ENCODE data around the gene DMPK. TPM values are rescaled to one million over a fixed set of nuclear protein-coding genes. Genes with fewer than 3 reads are reported as not detected.

Gene DMPK
- total RNA-seq, 1 experiment from 2014 or later = 18.3 TPM

DNA sequence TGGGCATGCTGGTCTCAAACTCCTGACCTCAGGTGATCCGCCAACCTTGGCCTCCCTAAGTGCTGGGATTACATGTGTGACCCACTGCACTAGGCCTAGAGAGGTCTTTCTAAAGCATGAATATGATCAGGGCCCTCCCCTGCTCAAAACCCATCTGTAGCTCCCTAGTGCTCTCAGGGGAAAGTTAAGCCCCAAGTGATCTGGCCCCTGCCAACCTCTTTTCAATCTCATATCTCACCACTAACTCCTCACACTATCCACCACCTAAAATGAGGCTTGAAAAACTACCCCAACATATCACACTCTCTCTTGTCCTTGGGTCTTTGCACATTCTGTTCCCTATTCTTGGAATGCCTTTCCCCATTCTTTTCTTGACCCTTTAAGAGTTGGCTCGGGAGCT lies 12.3 kb upstream of the DMPK start:
- H4K20me1 ChIP-seq (ENCODE audit: low read length) = no peaks in the 10 kb centered on the region
- H3K4me3 ChIP-seq (ENCODE audit: low read length) = no peak overlapping the region
- ChIA-PET POLR2A (ENCODE audit: unreplicated experiment) (no interaction called here), CTCF (no interaction called here)
- no TSS peak for BruUV-seq (replicated peaks)
- peaks cover 16% of the 10 kb centered on the region for H3K79me2 ChIP-seq (ENCODE audit: low read length)
- peaks cover 6% of the 10 kb centered on the region; the same call in 1 of the 2 replicates for H3K4me1 ChIP-seq (ENCODE audit: insufficient read depth, low read length)
- no peak for ATAC-seq
- TF ChIP-seq, protein P1, sequence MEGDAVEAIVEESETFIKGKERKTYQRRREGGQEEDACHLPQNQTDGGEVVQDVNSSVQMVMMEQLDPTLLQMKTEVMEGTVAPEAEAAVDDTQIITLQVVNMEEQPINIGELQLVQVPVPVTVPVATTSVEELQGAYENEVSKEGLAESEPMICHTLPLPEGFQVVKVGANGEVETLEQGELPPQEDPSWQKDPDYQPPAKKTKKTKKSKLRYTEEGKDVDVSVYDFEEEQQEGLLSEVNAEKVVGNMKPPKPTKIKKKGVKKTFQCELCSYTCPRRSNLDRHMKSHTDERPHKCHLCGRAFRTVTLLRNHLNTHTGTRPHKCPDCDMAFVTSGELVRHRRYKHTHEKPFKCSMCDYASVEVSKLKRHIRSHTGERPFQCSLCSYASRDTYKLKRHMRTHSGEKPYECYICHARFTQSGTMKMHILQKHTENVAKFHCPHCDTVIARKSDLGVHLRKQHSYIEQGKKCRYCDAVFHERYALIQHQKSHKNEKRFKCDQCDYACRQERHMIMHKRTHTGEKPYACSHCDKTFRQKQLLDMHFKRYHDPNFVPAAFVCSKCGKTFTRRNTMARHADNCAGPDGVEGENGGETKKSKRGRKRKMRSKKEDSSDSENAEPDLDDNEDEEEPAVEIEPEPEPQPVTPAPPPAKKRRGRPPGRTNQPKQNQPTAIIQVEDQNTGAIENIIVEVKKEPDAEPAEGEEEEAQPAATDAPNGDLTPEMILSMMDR (conservative IDR thresholded peaks at IDR 0.05; ENCODE audit: low read depth, low read length) = no peak
- TF ChIP-seq EZH2 (IDR thresholded peaks at IDR 0.05; ENCODE audit: low read length, unreplicated experiment) (no peak), EZH2phosphoT487 (IDR thresholded peaks at IDR 0.05; ENCODE audit: borderline replicate concordance, low read length) (no peak)
- intact Hi-C loops (cut with micrococcal nuclease) = no loop called here
- no peak overlapping the region for H3K9ac ChIP-seq (ENCODE audit: low read length)
- no peak overlapping the region for H3K4me2 ChIP-seq (ENCODE audit: low read length)
- no peaks in the 10 kb centered on the region for H3K36me3 ChIP-seq (ENCODE audit: low read depth, low read length)
- no peak overlapping the region for H2AFZ ChIP-seq (ENCODE audit: low read length)
- no peaks in the 10 kb centered on the region for H3K9me3 ChIP-seq (ENCODE audit: low read length)
- no peak overlapping the region for H3K27ac ChIP-seq (ENCODE audit: low read length)
- H3F3A ChIP-seq (ENCODE audit: low read length, unreplicated experiment) = no peaks in the 10 kb centered on the region
- no peaks in the 10 kb centered on the region for H3K9me2 ChIP-seq (replicated peaks; ENCODE audit: low read length)
- no peak for DNase-seq
- H3K27me3 ChIP-seq (ENCODE audit: low read length) = no peaks in the 10 kb centered on the region

DNA sequence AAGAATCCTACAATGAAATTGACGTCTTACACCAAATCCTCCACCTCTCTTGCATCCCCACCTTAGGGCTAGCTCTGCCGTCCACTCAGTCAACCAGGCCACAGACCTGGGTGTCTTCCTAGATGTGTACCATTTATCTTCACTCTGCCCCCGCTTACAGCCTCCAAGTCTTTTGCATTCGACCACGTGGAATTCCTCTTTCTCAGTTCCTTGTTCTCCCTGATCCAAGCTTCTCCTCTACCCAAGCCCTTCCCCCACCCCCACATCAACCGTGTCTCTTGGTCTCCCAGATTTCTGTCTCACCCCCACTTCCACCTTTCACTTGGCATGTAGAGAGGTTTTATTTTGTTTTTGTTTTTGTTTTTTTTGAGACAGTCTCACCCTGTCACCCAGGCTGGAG lies 11.6 kb upstream of the DMPK start:
- Histone ChIP-seq H2AFZ (ENCODE audit: low read length) (no peak overlapping the region), H3K4me3 (ENCODE audit: low read length) (no peak overlapping the region), H3K79me2 (ENCODE audit: low read length) (peaks cover 16% of the 10 kb centered on the region), H3F3A (ENCODE audit: low read length, unreplicated experiment) (no peaks in the 10 kb centered on the region), H3K36me3 (ENCODE audit: low read depth, low read length) (peaks cover 7% of the 10 kb centered on the region; the same call in 1 of the 2 replicates), H3K27me3 (ENCODE audit: low read length) (no peaks in the 10 kb centered on the region), H3K9me3 (ENCODE audit: low read length) (no peaks in the 10 kb centered on the region), H3K9ac (ENCODE audit: low read length) (no peak overlapping the region), H4K20me1 (ENCODE audit: low read length) (no peaks in the 10 kb centered on the region), H3K4me1 (ENCODE audit: insufficient read depth, low read length) (peaks cover 6% of the 10 kb centered on the region; the same call in 1 of the 2 replicates), H3K9me2 (replicated peaks; ENCODE audit: low read length) (no peaks in the 10 kb centered on the region), H3K27ac (ENCODE audit: low read length) (no peak overlapping the region), H3K4me2 (ENCODE audit: low read length) (no peak overlapping the region)
- POLR2A ChIA-PET (ENCODE audit: unreplicated experiment) = no interaction called here
- intact Hi-C loops (cut with micrococcal nuclease) = no loop called here
- CTCF ChIA-PET = no interaction called here
- DNase-seq (no peak), ATAC-seq (no peak)
- no peak for TF ChIP-seq EZH2 (IDR thresholded peaks at IDR 0.05; ENCODE audit: low read length, unreplicated experiment)
- no peak for TF ChIP-seq EZH2phosphoT487 (IDR thresholded peaks at IDR 0.05; ENCODE audit: borderline replicate concordance, low read length)
- TF ChIP-seq, protein P1 (conservative IDR thresholded peaks at IDR 0.05; ENCODE audit: low read depth, low read length) = no peak
- BruUV-seq (replicated peaks) = no TSS peak

DNA sequence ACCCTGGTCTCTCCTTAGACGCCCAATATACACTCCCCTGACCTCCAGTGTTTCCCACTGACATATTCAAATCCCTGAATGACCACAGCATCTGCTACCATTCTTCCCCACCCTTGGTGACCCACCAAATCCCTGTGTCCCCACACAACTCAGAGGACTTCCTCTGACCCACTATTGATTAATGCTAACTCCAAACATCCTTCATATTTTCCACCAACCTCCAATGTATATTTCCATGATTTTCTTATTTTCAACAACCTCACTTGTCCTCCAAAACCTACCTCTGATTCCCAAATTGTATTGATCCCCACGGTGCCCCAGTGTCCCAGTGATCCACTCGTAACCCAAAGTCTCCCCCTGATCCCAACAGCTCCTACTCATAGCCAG lies 10.9 kb upstream of the DMPK start:
- Histone ChIP-seq H3K79me2 (ENCODE audit: low read length) (peaks cover 16% of the 10 kb centered on the region), H3K4me2 (ENCODE audit: low read length) (no peak overlapping the region), H3K9me3 (ENCODE audit: low read length) (no peaks in the 10 kb centered on the region), H3K27me3 (ENCODE audit: low read length) (no peaks in the 10 kb centered on the region), H3K27ac (ENCODE audit: low read length) (no peak overlapping the region), H3K4me3 (ENCODE audit: low read length) (no peak overlapping the region), H3K36me3 (ENCODE audit: low read depth, low read length) (peaks cover 8% of the 10 kb centered on the region; the same call in 1 of the 2 replicates), H2AFZ (ENCODE audit: low read length) (no peak overlapping the region), H3K4me1 (ENCODE audit: insufficient read depth, low read length) (peaks cover 6% of the 10 kb centered on the region; the same call in 1 of the 2 replicates), H3K9me2 (replicated peaks; ENCODE audit: low read length) (no peaks in the 10 kb centered on the region), H4K20me1 (ENCODE audit: low read length) (no peaks in the 10 kb centered on the region), H3F3A (ENCODE audit: low read length, unreplicated experiment) (no peaks in the 10 kb centered on the region), H3K9ac (ENCODE audit: low read length) (no peak overlapping the region)
- CTCF ChIA-PET = interaction anchor here (0.6 kb wide), 1 partner anchor 70 kb away, joined by 6 read pairs; no protein-coding TSS in a partner anchor
- ATAC-seq = no peak
- TF ChIP-seq, protein P1 (conservative IDR thresholded peaks at IDR 0.05; ENCODE audit: low read depth, low read length) = no peak
- TF ChIP-seq EZH2phosphoT487 (IDR thresholded peaks at IDR 0.05; ENCODE audit: borderline replicate concordance, low read length) (no peak), EZH2 (IDR thresholded peaks at IDR 0.05; ENCODE audit: low read length, unreplicated experiment) (no peak)
- intact Hi-C loops (cut with micrococcal nuclease) = no loop called here
- DNase-seq = no peak
- no TSS peak for BruUV-seq (replicated peaks)
- POLR2A ChIA-PET (ENCODE audit: unreplicated experiment) = interaction anchor here (0.5 to 0.6 kb wide), 5 partner anchors 14 to 190 kb away, joined by 3 to 8 read pairs (median 3); no protein-coding TSS in a partner anchor

All from PC-3 (cell line).